ENCODE data around the gene RNF182.
A peak's percentile ranks its signal among the peaks of the same experiment; 100 is the strongest.
"Not testable (repeated sequence)": the region's sequence is repeated elsewhere in the genome, so short reads cannot be mapped to it uniquely, and the experiment has no call there.

RNF182 gene

DNA sequence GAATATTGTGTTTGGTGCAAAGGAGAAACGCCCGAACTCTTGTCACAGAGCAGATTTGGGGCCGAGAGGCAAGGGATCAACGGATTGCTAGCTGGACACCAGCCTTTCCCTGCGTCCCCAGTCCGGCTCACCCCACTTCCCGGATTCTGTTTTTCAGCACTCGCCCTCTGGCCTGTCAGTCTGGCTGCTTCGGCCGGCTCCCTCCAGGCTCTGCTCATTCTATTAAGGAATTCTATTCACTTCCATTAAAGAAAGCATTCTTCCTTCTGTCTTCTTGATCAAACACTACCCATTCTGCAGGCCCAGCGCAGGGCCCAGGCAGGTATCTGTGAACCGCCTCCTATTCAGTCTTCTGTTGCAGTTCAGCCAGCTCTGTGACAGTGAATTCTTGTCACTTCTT lies 91.7 kb downstream of the RNF182 start:
- Histone ChIP-seq H3K27me3 (no peaks in the 10 kb centered on the region), H3K27ac (no peak overlapping the region), H3K9ac (no peak overlapping the region), H4K20me1 (no peaks in the 10 kb centered on the region), H3K36me3 (no peaks in the 10 kb centered on the region), H3K9me3 (replicated peaks in 1 of 11) (peaks cover 7 to 34% (median 25%) of the 10 kb centered on the region in 11 experiments; a peak in 20 of 22 replicates), H3K4me3 (no peak overlapping the region), H3K4me1 (peaks cover 5 to 12% (median 9%) of the 10 kb centered on the region in 10 experiments; a peak in 14 of 20 replicates), H3K4me2 (no peak overlapping the region)
- TF ChIP-seq Cebpa-rat (IDR thresholded peaks at IDR 0.05): no peak

DNA sequence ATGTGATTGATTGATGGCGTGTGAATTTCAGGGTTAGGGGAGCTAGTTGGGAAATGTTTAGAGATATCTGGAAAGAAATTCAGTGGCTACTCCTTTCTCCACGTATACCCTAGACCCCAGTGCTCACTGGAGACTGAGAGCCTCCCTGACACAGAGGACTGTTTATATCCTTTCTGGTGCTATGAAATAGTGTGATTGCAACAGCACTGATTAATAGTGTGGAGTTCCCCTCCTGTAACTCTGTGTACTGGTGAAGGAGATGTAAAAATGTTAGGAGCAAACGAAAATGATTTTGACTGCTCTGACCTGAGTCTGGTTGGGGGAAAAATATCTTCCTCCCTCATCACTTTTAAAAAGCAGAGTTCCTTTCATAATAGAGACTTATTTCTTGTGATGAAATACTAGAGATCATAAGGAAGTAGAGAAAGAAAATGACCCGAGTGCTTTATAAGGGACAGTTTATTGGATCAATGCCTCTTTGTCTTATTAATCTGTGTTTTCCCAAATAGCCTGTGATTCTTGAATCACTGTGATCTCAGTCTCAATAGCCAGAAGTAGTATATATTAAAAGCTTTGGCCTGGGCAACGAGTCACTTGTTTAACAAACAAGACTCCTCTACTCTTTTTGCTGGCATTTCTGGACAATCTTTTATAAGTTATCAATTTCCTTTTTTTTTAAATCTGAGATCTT lies 92.3 kb downstream of the RNF182 start:
- Histone ChIP-seq H4K20me1 (no peaks in the 10 kb centered on the region), H3K9me3 (replicated peaks in 1 of 11) (peaks cover 4 to 35% (median 23%) of the 10 kb centered on the region in 11 experiments; a peak in 20 of 22 replicates), H3K4me1 (peaks cover 5 to 16% (median 11%) of the 10 kb centered on the region in 10 experiments; a peak in 15 of 20 replicates), H3K36me3 (no peaks in the 10 kb centered on the region), H3K9ac (no peak overlapping the region), H3K4me2 (no peak overlapping the region), H3K4me3 (no peak overlapping the region), H3K27ac (no peak overlapping the region), H3K27me3 (no peaks in the 10 kb centered on the region)
- TF ChIP-seq Cebpa-rat (IDR thresholded peaks at IDR 0.05): no peak

DNA sequence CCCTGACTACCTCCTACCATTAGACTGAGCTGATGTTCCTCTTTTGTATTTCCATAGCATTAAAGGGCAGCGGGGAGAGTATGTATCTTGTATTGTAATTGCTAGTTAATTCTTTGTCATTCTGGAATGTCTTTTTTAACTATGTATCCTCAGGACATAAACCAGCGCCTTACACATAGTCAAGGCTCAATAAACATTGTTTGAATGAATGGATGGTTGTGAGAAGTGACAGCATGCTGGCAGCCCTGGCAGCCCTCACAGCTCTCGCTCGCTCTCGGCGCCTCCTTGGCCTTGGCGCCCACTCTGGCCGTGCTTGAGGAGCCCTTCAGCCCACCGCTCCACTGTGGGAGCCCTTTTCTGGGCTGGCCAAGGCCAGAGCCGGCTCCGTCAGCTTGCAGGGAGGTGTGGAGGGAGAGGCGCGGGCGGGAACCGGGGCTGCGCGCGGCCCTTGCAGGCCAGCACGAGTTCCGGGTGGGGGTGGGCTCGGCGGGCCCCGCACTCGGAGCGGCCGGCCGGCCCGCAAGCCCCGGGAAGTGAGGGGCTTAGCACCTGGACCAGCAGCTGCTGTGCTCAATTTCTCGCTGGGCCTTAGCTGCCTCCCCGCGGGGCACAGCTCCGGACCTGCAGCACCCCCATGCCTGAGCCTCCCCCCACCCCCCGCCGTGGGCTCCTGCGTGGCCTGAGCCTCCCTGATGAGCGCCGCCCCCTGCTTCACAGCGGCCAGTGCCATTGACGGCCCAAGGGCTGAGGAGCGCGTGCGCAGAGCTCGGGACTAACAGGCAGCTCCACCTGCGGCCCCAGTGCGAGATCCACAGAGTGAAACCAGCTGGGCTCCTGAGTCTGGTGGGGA lies 93.1 kb downstream of the RNF182 start:
- Histone ChIP-seq H3K27me3 (no peaks in the 10 kb centered on the region), H3K36me3 (0 out of 22 replicates have a peak, but pooled peaks cover 0 to 1% (median 0%) of the 10 kb centered on the region in 11 experiments), H3K9ac (no peak overlapping the region), H3K4me1 (peaks cover 5 to 18% (median 12%) of the 10 kb centered on the region in 10 experiments; a peak in 15 of 20 replicates), H3K27ac (no peak overlapping the region), H3K4me2 (no peak overlapping the region), H3K9me3 (replicated peaks in 1 of 11) (peaks cover 0 to 36% (median 24%) of the 10 kb centered on the region in 11 experiments; a peak in 21 of 22 replicates), H4K20me1 (no peaks in the 10 kb centered on the region), H3K4me3 (no peak overlapping the region)
- no peak for TF ChIP-seq Cebpa-rat (IDR thresholded peaks at IDR 0.05)

DNA sequence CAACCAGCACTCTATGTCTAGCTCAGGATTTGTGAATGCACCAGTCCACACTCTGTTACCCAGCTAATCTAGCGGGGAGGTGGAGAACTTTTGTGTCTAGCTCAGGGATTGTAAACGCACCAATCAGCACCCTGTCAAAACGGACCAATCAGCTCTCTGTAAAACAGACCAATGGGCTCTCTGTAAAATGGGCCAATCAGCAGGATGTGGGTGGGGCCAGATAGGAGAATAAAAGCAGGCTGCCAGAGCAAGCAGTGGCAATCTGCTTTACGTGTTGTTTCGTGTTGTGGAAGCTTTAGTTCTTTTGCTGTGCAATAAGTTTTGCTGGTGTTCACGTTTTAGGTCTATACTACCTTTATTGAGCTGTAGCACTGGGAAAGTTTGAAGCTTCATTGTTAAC lies 93.8 kb downstream of the RNF182 start:
- not testable (repeated sequence) for H3K4me2 ChIP-seq, H4K20me1 ChIP-seq, H3K36me3 ChIP-seq, H3K4me3 ChIP-seq, H3K27ac ChIP-seq, H3K9ac ChIP-seq, H3K27me3 ChIP-seq
- H3K9me3 ChIP-seq (replicated peaks in 1 of 11): peaks cover 0 to 43% (median 29%) of the 10 kb centered on the region in 11 experiments; a peak in 21 of 22 replicates
- peaks cover 5 to 18% (median 12%) of the 10 kb centered on the region in 10 experiments; a peak in 15 of 20 replicates for H3K4me1 ChIP-seq

DNA sequence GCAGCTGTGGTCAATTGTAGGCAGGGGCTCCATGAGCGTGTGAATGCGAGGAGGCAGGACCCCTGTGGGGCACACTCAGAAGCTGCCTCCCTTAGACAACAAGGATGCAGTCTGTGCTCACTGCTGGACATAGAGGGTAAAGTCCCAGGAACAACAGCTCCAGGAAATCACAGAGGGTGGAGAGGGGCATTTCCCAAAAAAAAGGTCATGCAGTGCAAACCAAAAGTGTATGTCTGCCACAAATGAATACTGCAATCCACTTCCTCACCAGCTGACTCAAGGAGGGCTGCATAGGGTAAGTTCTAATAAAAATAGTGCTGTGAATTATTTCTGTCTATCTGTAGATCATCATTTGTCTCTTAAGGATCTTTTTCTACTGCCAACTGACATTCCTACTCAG lies 95.8 kb downstream of the RNF182 start:
- H3K36me3 ChIP-seq: 0 out of 22 replicates have a peak, but pooled peaks cover 0 to 3% (median 0%) of the 10 kb centered on the region in 11 experiments
- H4K20me1 ChIP-seq: no peaks in the 10 kb centered on the region
- H3K4me2 ChIP-seq: peak overlapping the region in 7 of 11 experiments; percentile 6 to 48 (median 18); a peak in 8 of 22 replicates
- H3K4me3 ChIP-seq: no peak overlapping the region
- H3K27ac ChIP-seq: no peak overlapping the region
- peaks cover 20 to 33% (median 27%) of the 10 kb centered on the region in 10 experiments for H3K4me1 ChIP-seq
- no peak overlapping the region for H3K9ac ChIP-seq
- no peak for TF ChIP-seq Cebpa-rat (IDR thresholded peaks at IDR 0.05)
- peaks cover 0 to 51% (median 30%) of the 10 kb centered on the region in 11 experiments; a peak in 21 of 22 replicates for H3K9me3 ChIP-seq (replicated peaks in 1 of 11)
- H3K27me3 ChIP-seq: no peaks in the 10 kb centered on the region

DNA sequence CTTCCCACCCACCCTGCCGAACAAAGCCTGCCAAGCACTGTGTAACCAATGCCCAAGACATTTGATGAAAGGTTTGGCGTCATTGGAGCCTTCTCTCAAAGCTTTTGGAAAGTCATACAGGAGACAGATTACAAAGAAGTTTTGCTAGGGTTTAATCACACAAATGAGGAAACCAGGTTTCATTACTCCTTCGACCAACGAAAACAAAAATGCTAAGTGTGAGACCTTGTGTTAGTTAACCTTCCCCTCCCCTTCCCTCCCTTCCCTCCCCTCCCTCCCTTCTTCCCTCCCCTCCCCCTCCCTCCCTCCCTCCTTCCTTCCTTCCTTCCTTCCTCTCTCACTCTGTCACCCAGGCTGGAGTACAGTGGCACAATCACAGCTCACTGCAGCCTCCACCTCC lies 96.7 kb downstream of the RNF182 start:
- no peak overlapping the region for H3K4me3 ChIP-seq
- no peak overlapping the region for H3K9ac ChIP-seq
- no peak overlapping the region for H3K27ac ChIP-seq
- peak overlapping the region in 5 of 11 experiments; percentile 6 to 23 (median 13); a peak in 6 of 22 replicates for H3K4me2 ChIP-seq
- H4K20me1 ChIP-seq: no peaks in the 10 kb centered on the region
- no peak for TF ChIP-seq Cebpa-rat (IDR thresholded peaks at IDR 0.05)
- 0 out of 22 replicates have a peak, but pooled peaks cover 0 to 3% (median 0%) of the 10 kb centered on the region in 11 experiments for H3K36me3 ChIP-seq
- no peaks in the 10 kb centered on the region for H3K27me3 ChIP-seq
- peaks cover 0 to 51% (median 30%) of the 10 kb centered on the region in 11 experiments; a peak in 21 of 22 replicates for H3K9me3 ChIP-seq (replicated peaks in 1 of 11)
- peaks cover 28 to 42% (median 36%) of the 10 kb centered on the region in 10 experiments for H3K4me1 ChIP-seq

DNA sequence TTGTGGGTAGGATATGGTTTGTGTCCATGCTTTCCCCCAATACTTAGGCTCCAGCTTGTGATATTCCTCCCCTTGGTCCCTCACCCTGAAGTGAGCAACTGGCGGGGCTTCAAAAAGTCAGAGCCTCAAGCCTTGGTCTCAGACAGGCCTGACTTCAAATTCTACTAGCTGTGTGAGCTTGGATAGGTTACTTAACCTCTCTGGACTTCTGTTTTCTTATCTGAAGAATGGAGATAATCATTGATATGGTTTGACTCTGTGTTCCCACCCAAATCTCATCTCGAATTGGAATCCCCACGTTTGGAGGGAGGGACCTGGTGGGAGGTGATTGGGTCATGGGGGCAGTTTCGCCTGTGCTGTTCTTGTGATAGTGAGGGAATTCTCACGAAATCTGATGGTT lies 97.9 kb downstream of the RNF182 start:
- Histone ChIP-seq H3K4me2 (no peak overlapping the region), H3K27me3 (no peaks in the 10 kb centered on the region), H3K9ac (no peak overlapping the region), H3K4me1 (peaks cover 41 to 54% (median 48%) of the 10 kb centered on the region in 10 experiments), H3K9me3 (replicated peaks in 1 of 11) (peaks cover 0 to 51% (median 30%) of the 10 kb centered on the region in 11 experiments; a peak in 21 of 22 replicates), H3K27ac (no peak overlapping the region), H4K20me1 (no peaks in the 10 kb centered on the region), H3K4me3 (no peak overlapping the region), H3K36me3 (0 out of 22 replicates have a peak, but pooled peaks cover 0 to 3% (median 0%) of the 10 kb centered on the region in 11 experiments)
- TF ChIP-seq Cebpa-rat (IDR thresholded peaks at IDR 0.05): no peak

DNA sequence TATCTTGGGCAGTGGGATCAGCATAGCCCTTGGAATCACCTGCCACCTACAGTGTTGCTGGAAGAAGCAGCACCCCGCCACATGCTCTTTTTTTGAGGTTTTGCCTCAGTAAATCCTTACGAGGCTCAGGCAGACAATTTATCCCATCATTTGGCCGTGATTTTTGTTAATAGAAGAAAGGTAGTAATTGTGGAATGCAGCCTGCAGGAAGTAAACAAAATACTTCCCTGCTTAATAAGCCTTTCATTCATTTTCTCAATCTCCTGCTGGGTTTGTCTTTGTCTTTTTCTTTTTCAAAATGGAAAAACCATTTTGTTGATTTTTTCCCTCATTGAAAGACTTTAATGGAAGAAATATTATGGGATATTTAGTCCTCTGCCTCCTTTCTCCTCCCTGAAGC lies 99.1 kb downstream of the RNF182 start:
- Histone ChIP-seq H3K9ac (no peak overlapping the region), H3K36me3 (0 out of 22 replicates have a peak, but pooled peaks cover 0 to 3% (median 0%) of the 10 kb centered on the region in 11 experiments), H3K27me3 (no peaks in the 10 kb centered on the region), H3K4me1 (peaks cover 47 to 66% (median 60%) of the 10 kb centered on the region in 10 experiments), H3K4me3 (no peak overlapping the region), H3K27ac (no peak overlapping the region), H3K4me2 (peak overlapping the region in 2 of 11 experiments; percentile 76 to 91; a peak in 2 of 22 replicates), H3K9me3 (replicated peaks in 1 of 11) (peaks cover 0 to 46% (median 24%) of the 10 kb centered on the region in 11 experiments; a peak in 19 of 22 replicates), H4K20me1 (no peaks in the 10 kb centered on the region)
- TF ChIP-seq Cebpa-rat (IDR thresholded peaks at IDR 0.05): no peak

Measured in BLaER1 treated with 17β-estradiol and CSF1 and Interleukin-3, amounts not matched to agents 10 nM and 100 nM (cell line).